Psoas muscle (tissue), 8 donors: ENCODE measurements around the gene TADA1. TPM values are rescaled to one million over a fixed set of nuclear protein-coding genes. Genes with fewer than 3 reads are reported as not detected.

Source experiments
- ATAC-seq, 4 donors: fragments of 200-7000 bp; cut with Tn5 transposase; one replicate each; pipeline ENCODE4 v1.9.1; 2020; ENCODE audit warnings: moderate library complexity in 3 of 4, mild to moderate bottlenecking in 2 of 4
- DNase-seq, 2 donors: peaks; one replicate each; pipeline ENCODE4 v3.0.0-alpha.2; 2020
- H3K27ac ChIP-seq: fragments of 200-600 bp; one replicate; pipeline ENCODE4 v1.8.0; 2022
- H3K27me3 ChIP-seq, 3 donors: fragments of 200-600 bp in 1 of 3; one replicate each; pipeline versions ENCODE4 v1.6.1 to v1.8.0; 2013 to 2022; ENCODE audit warnings: low read length in 2 of 3, mild to moderate bottlenecking in 2 of 3, moderate library complexity in 1 of 3; ENCODE audit not compliant: insufficient read depth in 3 of 3
- H3K36me3 ChIP-seq, 2 donors: fragments of 200-600 bp in 1 of 2; one replicate each; pipeline versions ENCODE4 v1.6.1 to v1.8.0; 2013 to 2022; ENCODE audit warnings: low read depth in 1 of 2, mild to moderate bottlenecking in 1 of 2, moderate library complexity in 1 of 2; ENCODE audit not compliant: insufficient read depth in 1 of 2
- H3K4me1 ChIP-seq: fragments of 200-600 bp; one replicate; pipeline ENCODE4 v1.8.0; 2022
- H3K4me3 ChIP-seq: fragments of 200-600 bp; one replicate; pipeline ENCODE4 v1.8.0; 2022; ENCODE audit warnings: mild to moderate bottlenecking
- H3K9me3 ChIP-seq: fragments of 200-600 bp; one replicate; pipeline ENCODE4 v1.8.0; 2022
- WGBS, 3 donors: extraction: QIAGEN DNeasy Blood & Tissue Kit; methylation state at CpG; one replicate each; pipeline versions ENCODE4 v1.1.6 to v1.1.7; 2013; 5-methylcytosine and 5-hydroxymethylcytosine counted together
- intact Hi-C, 2 donors: fragments of 100-400 bp; cut with DNase I; formaldehyde crosslinking; loops; one replicate each; pipeline versions ENCODE4 v1.11.0 to v1.14.2; 2022
- polyA plus RNA-seq, 3 donors: library from polyadenylated mRNA; stranded (reverse); fragments of 200-250 nt; gene quantifications; one replicate each; pipeline ENCODE4 v1.2.3, GENCODE V29; 2013
- total RNA-seq, 4 donors: library from RNA; stranded (reverse); fragmentation: NEBNext Ultra II Directional in 2 of 4; extraction: Animal tissue kit (Norgen Biotek cat#: 25700) in 2 of 4; gene quantifications; one replicate each; pipeline versions ENCODE4 v1.2.1 to v1.2.4, GENCODE V29; 2021 to 2023
- TF ChIP-seq, protein P1 (sequence below): fragments of 200-600 bp; IDR thresholded peaks from one replicate; pipeline ENCODE4 v1.8.0; 2022; ENCODE audit warnings: antibody characterized with exemption
- donor health status: healthy with polysubstance abuse.
- donor health status: DM: no; HTN: no; CAD: no; lungs with moderate emphysema.
- donor health status: Bipolar disorder and iron deficiency.
- donor health status: healthy.
- donor health status: DM: yes; HTN: yes; CAD: no.
- donor health status: DM: no; HTN: no; CAD: no.
- donor health status: DM: no; HTN: no; CAD: no.
- donor health status: DM: yes; HTN: yes; CAD: no.

The TADA1 gene
- total and polyA plus RNA-seq, 7 donors: 7.3 to 9.9 (median 8.3) TPM

DNA sequence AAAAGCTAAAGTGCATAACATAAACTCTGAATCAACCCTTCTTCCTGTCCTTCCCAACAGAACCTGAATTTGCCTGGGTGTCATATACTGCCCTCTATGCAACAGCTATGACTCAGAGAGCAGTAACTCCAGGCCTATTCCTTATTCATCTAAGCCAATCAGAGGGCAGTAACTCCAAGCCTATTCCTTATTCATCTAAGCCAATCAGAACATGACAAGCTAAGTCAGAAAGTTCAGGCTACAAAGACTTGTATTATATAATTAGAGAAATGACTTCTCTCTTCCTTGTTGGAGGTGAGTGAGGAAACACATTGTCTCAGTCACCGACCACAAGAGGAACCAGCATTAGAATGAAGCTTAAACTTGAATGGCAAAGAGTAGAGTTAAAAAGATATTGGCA lies 26.2 kb upstream of the TADA1 start:
- Histone ChIP-seq H3K36me3 (no peaks in the 10 kb centered on the region), H3K27me3 (no peaks in the 10 kb centered on the region), H3K9me3 (no peaks in the 10 kb centered on the region), H3K27ac (no peak overlapping the region), H3K4me3 (no peak overlapping the region), H3K4me1 (no peaks in the 10 kb centered on the region)
- ATAC-seq (peak in 3 of 4 donors; percentile 38 to 65 (median 48)), DNase-seq (no peak)
- TF ChIP-seq, protein P1, sequence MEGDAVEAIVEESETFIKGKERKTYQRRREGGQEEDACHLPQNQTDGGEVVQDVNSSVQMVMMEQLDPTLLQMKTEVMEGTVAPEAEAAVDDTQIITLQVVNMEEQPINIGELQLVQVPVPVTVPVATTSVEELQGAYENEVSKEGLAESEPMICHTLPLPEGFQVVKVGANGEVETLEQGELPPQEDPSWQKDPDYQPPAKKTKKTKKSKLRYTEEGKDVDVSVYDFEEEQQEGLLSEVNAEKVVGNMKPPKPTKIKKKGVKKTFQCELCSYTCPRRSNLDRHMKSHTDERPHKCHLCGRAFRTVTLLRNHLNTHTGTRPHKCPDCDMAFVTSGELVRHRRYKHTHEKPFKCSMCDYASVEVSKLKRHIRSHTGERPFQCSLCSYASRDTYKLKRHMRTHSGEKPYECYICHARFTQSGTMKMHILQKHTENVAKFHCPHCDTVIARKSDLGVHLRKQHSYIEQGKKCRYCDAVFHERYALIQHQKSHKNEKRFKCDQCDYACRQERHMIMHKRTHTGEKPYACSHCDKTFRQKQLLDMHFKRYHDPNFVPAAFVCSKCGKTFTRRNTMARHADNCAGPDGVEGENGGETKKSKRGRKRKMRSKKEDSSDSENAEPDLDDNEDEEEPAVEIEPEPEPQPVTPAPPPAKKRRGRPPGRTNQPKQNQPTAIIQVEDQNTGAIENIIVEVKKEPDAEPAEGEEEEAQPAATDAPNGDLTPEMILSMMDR: no peak
- intact Hi-C loops: no loop called here
- 76 to 90% (median 80%) methylated on average over 1 of the region's 1 CpG for WGBS, 3 donors

DNA sequence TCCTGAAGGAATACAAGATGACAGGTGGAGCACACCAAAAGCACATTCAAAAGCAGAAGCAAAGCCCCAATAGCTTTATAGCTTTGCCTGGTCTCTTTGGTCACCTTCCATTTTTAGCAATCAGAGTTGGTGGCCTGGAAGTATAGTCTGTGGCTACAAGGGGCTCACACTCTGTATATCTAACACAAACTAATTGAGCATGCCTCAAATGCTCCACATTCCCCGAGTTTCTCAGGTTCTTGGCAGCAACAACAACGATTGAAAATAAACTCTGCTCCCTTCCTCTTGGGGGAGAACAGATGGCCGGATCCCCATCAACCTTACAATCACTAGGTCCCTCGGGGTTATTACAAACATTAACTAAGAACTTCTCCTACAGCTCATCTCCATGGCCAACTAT lies 24.9 kb upstream of the TADA1 start:
- Histone ChIP-seq H3K27me3 (no peaks in the 10 kb centered on the region), H3K4me3 (no peak overlapping the region), H3K27ac (no peak overlapping the region), H3K4me1 (no peaks in the 10 kb centered on the region), H3K36me3 (no peaks in the 10 kb centered on the region), H3K9me3 (no peaks in the 10 kb centered on the region)
- intact Hi-C loops: no loop called here
- ATAC-seq (no peak), DNase-seq (no peak)
- WGBS, 3 donors: 11 to 19% (median 18%) methylated on average over 4 of the region's 4 CpGs
- TF ChIP-seq, protein P1: no peak

DNA sequence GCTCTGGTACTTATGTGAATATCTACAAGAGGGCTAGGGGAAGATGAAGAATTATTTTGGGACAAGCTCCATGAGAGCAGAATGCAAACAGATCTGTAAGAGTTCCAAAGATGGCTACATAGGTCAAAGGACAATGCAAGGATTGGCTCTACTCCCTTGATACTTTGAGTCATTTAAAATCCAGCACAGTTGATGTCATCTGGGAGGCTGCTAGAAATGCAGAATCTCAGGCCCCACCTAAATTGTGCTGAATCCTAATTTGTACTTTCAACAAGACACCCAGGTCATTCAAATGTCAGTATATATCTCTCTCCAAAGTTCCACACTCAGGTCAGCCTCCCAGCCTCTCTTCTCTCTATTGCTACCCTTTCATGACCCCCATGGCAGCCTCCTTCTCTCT lies 23.7 kb upstream of the TADA1 start:
- Histone ChIP-seq H3K27me3 (peaks cover 0 to under 1% (median 0%) of the 10 kb centered on the region in 3 donors), H3K27ac (no peak overlapping the region), H3K9me3 (no peaks in the 10 kb centered on the region), H3K4me1 (no peaks in the 10 kb centered on the region), H3K36me3 (no peaks in the 10 kb centered on the region), H3K4me3 (no peak overlapping the region)
- intact Hi-C loops: no loop called here
- TF ChIP-seq, protein P1: no peak
- DNase-seq (no peak), ATAC-seq (no peak)

DNA sequence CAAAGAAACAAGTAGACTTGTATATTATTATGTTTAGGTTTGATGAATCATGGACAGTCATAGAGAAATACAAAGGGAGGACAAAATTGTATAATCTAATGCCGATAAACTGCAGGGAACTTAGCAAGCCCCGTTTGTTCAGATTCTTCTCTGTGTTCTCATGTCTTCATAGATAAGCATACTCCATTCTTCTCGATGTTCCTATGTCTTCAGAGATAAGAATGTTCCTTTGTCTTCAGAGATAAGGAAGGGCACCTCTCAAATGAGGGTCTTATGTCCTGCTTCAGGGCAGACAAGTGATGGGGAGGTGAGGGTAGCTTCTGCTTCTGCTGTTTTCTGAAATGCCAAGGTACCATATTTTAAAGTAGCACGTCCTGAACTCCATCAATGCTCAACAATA lies 19.7 kb upstream of the TADA1 start:
- H3K36me3 ChIP-seq: no peaks in the 10 kb centered on the region
- no peak overlapping the region for H3K4me3 ChIP-seq
- intact Hi-C loops: no loop called here
- ATAC-seq (no peak), DNase-seq (no peak)
- TF ChIP-seq, protein P1: no peak
- no peaks in the 10 kb centered on the region for H3K9me3 ChIP-seq
- H3K4me1 ChIP-seq: no peaks in the 10 kb centered on the region
- H3K27me3 ChIP-seq: peaks cover 0 to 2% (median 0%) of the 10 kb centered on the region in 3 donors
- H3K27ac ChIP-seq: no peak overlapping the region
- 87 to 91% (median 88%) methylated on average over 4 of the region's 4 CpGs for WGBS, 3 donors

DNA sequence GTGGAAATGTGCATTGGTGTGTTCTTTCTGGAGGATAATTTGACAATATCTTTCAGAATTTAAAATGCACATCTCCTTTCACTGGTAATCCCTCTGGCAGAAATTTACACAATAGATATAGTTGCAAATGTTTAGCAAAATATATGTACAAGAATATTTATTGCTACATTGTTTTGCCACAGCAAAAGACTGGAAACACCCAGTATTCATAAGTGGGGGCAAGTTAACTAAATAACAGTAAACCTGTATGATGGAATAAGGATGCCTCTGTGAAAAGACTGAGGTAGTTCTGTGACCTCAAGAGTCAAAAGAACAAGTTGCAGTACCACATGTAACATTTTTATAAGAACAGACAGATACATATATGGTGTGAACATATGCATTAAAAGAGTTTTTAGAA lies 13.7 kb upstream of the TADA1 start:
- ATAC-seq (no peak), DNase-seq (no peak)
- TF ChIP-seq, protein P1: no peak
- Histone ChIP-seq H3K27ac (no peak overlapping the region), H3K27me3 (peaks cover 2 to 7% (median 2%) of the 10 kb centered on the region in 3 donors), H3K9me3 (no peaks in the 10 kb centered on the region), H3K4me1 (no peaks in the 10 kb centered on the region), H3K4me3 (no peak overlapping the region), H3K36me3 (no peaks in the 10 kb centered on the region)
- intact Hi-C loops: loop anchor here in 1 of 2 donors (5.0 kb wide), 1 partner anchor 168 kb away; no protein-coding TSS in a partner anchor
